Measurements from ENCODE around the gene COPRS. TPM values are rescaled to one million over a fixed set of nuclear protein-coding genes. Genes with fewer than 3 reads are reported as not detected.
"Not testable (repeated sequence)": the region's sequence is repeated elsewhere in the genome, so short reads cannot be mapped to it uniquely, and the experiment has no call there.

Gene COPRS
- total and polyA plus RNA-seq, 2 of the 13 experiments (the other 11 are each of a cell fraction or from before 2014, with no cell fraction given), result 22.7 to 93.8 TPM

DNA sequence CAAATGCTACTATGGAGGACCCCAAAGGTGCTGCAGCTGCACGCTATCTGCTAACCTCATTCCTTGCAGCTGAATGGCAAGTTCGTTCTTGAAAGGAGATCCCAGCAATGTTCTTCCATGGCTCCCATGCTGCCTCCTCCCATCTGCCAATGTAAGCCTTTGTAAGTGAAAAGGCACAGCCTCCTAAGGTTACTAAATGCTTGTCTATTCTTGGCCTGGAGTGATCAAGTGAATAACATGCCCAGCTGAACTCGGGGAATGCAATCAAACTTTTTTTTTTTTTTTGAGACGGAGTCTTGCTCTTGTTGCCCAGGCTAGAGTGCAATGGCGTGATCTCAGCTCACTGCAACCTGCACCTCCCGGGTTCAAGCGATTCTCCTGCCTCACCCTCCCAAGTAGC lies 49.2 kb downstream of the COPRS start:
- intact Hi-C loops (cut with micrococcal nuclease; ENCODE audit: unreplicated experiment) (loop anchor here (10.0 kb wide), 1 partner anchor 55 kb away; no protein-coding TSS in a partner anchor), in situ Hi-C loops (cut with HindIII; ENCODE audit: extremely low pct_ligation_motif_present, low pct_unique_long_range_greater_than_20kb) (loop anchor here (10.0 kb wide), 1 partner anchor 55 kb away; no protein-coding TSS in a partner anchor)
- H3K4me1 ChIP-seq (ENCODE audit: insufficient read depth, low read length), result peaks cover 56% of the 10 kb centered on the region
- H3K27me3 ChIP-seq (ENCODE audit: control insufficient read depth in 1 of 2, insufficient read depth in 2 of 2, low read length in 2 of 2); DNase-seq (ENCODE audit: low spot score); H4K20me1 ChIP-seq (ENCODE audit: insufficient read depth, low read length); FAIRE-seq; H2AFZ ChIP-seq (ENCODE audit: low read length); H3K9ac ChIP-seq (ENCODE audit: insufficient read depth, low read depth, low read length); H3K36me3 ChIP-seq (replicated peaks in 1 of 2; ENCODE audit: control insufficient read depth in 1 of 2, insufficient read depth in 2 of 2, low read length in 2 of 2); H3K4me3 ChIP-seq (replicated peaks in 1 of 3; ENCODE audit: insufficient read depth in 1 of 3, low read depth in 2 of 3, low read length in 3 of 3); H3K4me2 ChIP-seq (ENCODE audit: low read depth, low read length); BruUV-seq (replicated peaks); CTCF ChIA-PET (ENCODE audit: low intra/inter-chr PET ratio, low total read pairs); H3K79me2 ChIP-seq (ENCODE audit: insufficient read depth, low read length); ATAC-seq; POLR2A ChIA-PET; H3K9me3 ChIP-seq (ENCODE audit: low read length); H3K27ac ChIP-seq (ENCODE audit: extremely low read length, insufficient read depth, low read length): not testable (repeated sequence)
- 87% methylated on average over 7 of the region's 7 CpGs for WGBS (ENCODE audit: low lambda C conversion rate)

DNA sequence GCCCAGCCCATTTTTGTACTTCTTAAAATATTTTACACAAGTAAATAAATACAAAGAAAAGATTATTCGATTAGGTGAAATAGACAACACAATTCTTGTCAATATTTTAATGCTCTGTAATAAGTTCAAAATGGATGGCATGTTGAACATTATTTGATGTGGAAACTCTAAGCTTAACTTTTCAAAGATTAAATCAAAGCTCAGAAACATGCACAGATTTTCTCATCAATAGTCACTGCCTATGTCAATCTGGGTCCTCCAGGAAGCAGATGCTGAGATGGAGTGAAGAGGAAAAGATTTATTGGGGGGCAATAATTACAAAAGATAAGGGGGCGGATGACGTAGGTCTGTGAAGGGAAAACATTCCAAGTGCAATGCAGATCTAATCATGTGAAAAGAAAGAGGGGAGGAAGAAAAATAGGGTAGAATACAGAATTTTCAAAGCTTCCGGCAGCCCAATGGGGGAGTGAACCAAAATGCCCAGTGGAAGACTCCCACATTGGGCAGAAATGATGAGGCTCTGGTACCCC lies 50.5 kb downstream of the COPRS start:
- in situ Hi-C loops (cut with HindIII; ENCODE audit: extremely low pct_ligation_motif_present, low pct_unique_long_range_greater_than_20kb) (no loop called here), intact Hi-C loops (cut with micrococcal nuclease; ENCODE audit: unreplicated experiment) (loop anchor here (10.0 kb wide), 1 partner anchor 54 kb away; no protein-coding TSS in a partner anchor)
- peak overlapping the region; percentile 6; the same call in 1 of the 2 replicates for H3K4me2 ChIP-seq (ENCODE audit: low read depth, low read length)
- no peaks in the 10 kb centered on the region for H3K36me3 ChIP-seq (replicated peaks in 1 of 2; ENCODE audit: control insufficient read depth in 1 of 2, insufficient read depth in 2 of 2, low read length in 2 of 2)
- ATAC-seq, result no peak
- no peak for DNase-seq (ENCODE audit: low spot score)
- BruUV-seq (replicated peaks), result no TSS peak
- H3K27ac ChIP-seq (ENCODE audit: extremely low read length, insufficient read depth, low read length), result no peak overlapping the region
- ChIA-PET CTCF (ENCODE audit: low intra/inter-chr PET ratio, low total read pairs) (no interaction called here), POLR2A (no interaction called here)
- H3K4me1 ChIP-seq (ENCODE audit: insufficient read depth, low read length), result peaks cover 69% of the 10 kb centered on the region
- H3K79me2 ChIP-seq (ENCODE audit: insufficient read depth, low read length), result no peaks in the 10 kb centered on the region
- no peak for TF ChIP-seq MAZ (IDR thresholded peaks at IDR 0.05; ENCODE audit: borderline replicate concordance, low read depth, low read length)
- no peak for TF ChIP-seq MAZ (CRISPR knock-in tag; IDR thresholded peaks at IDR 0.05; ENCODE audit: low read depth)
- no peak for TF ChIP-seq ZNF451 (CRISPR knock-in tag; IDR thresholded peaks at IDR 0.05)
- TF ChIP-seq ZMAT3 (CRISPR knock-in tag; conservative IDR thresholded peaks at IDR 0.05), result no peak
- TF ChIP-seq CEBPB (IDR thresholded peaks at IDR 0.05; ENCODE audit: borderline replicate concordance, low read depth, low read length), result no peak
- TF ChIP-seq, protein P1, sequence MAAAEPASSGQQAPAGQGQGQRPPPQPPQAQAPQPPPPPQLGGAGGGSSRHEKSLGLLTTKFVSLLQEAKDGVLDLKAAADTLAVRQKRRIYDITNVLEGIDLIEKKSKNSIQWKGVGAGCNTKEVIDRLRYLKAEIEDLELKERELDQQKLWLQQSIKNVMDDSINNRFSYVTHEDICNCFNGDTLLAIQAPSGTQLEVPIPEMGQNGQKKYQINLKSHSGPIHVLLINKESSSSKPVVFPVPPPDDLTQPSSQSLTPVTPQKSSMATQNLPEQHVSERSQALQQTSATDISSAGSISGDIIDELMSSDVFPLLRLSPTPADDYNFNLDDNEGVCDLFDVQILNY (CRISPR knock-in tag; conservative IDR thresholded peaks at IDR 0.05), result no peak
- no peak for TF ChIP-seq SP2 (CRISPR knock-in tag; IDR thresholded peaks at IDR 0.05)
- no peak for TF ChIP-seq ZNF530 (CRISPR knock-in tag; IDR thresholded peaks at IDR 0.05; ENCODE audit: low read depth)
- TF ChIP-seq ZNF549 (CRISPR knock-in tag; IDR thresholded peaks at IDR 0.05), result no peak
- 69% methylated on average over 4 of the region's 4 CpGs for WGBS (ENCODE audit: low lambda C conversion rate)
- no peak overlapping the region for H3K4me3 ChIP-seq (replicated peaks in 1 of 3; ENCODE audit: insufficient read depth in 1 of 3, low read depth in 2 of 3, low read length in 3 of 3)
- no peak overlapping the region for H3K9ac ChIP-seq (ENCODE audit: insufficient read depth, low read depth, low read length)
- no peak for FAIRE-seq
- no peaks in the 10 kb centered on the region for H4K20me1 ChIP-seq (ENCODE audit: insufficient read depth, low read length)
- H2AFZ ChIP-seq (ENCODE audit: low read length), result no peak overlapping the region
- H3K27me3 ChIP-seq (ENCODE audit: control insufficient read depth in 1 of 2, insufficient read depth in 2 of 2, low read length in 2 of 2), result no peaks in the 10 kb centered on the region
- no peaks in the 10 kb centered on the region for H3K9me3 ChIP-seq (ENCODE audit: low read length)

Data from HepG2 (cell line).